NB4 (cell line): Measurements from ENCODE around the gene ZNF783.

Experiments used
- MAX ChIP-seq: IDR thresholded peaks from 2 replicates; pipeline ENCODE4 v1.6.1; 2011; ENCODE audit warnings: low read depth, low read length
- POLR2A ChIP-seq: IDR thresholded peaks from 2 replicates; pipeline ENCODE4 v1.6.1; 2011; ENCODE audit warnings: mild to moderate bottlenecking; ENCODE audit not compliant: insufficient read length; ENCODE audit errors: extremely low read depth
- TF ChIP-seq, protein P1 (sequence below): IDR thresholded peaks from one replicate; pipeline ENCODE4 v1.5.1; 2012; ENCODE audit warnings: low read depth, low read length

DNA sequence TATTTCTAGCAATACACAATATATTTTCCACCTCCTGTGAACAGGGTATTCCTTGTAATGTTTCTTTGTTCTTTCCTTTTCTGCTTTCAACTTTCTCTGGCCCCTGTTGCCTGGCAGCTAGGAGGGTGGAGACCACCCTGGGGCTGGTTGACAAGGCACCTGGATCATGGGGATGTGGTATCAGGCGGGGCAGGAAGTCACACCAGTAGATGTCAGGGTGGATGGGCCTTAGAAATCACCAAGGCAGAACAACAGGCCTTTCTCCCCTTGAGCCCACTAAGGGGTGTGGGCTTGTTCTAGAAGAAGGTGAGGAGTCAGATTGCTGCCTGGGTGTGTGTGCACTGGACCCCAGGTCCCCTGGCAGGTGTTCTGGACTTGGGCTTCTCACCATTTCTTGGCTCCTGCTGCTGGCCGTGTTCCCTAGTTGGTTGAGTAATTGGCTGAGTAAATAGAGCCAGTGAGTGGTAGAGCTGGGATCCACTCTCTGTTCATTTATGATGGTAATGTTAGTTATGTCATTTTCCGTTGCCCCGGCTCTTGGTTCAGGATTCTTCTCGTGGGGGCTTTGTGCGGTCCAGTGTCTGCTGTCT, 24.9 kb downstream of the ZNF783 start:
- TF ChIP-seq POLR2A: no peak
- TF ChIP-seq, protein P1, sequence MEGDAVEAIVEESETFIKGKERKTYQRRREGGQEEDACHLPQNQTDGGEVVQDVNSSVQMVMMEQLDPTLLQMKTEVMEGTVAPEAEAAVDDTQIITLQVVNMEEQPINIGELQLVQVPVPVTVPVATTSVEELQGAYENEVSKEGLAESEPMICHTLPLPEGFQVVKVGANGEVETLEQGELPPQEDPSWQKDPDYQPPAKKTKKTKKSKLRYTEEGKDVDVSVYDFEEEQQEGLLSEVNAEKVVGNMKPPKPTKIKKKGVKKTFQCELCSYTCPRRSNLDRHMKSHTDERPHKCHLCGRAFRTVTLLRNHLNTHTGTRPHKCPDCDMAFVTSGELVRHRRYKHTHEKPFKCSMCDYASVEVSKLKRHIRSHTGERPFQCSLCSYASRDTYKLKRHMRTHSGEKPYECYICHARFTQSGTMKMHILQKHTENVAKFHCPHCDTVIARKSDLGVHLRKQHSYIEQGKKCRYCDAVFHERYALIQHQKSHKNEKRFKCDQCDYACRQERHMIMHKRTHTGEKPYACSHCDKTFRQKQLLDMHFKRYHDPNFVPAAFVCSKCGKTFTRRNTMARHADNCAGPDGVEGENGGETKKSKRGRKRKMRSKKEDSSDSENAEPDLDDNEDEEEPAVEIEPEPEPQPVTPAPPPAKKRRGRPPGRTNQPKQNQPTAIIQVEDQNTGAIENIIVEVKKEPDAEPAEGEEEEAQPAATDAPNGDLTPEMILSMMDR: no peak
- TF ChIP-seq MAX: no peak
